ENCODE results near the gene TENT4A.

- no peak for TF ChIP-seq CTCF (IDR thresholded peaks at IDR 0.05)
- no peak for TF ChIP-seq EP300 (IDR thresholded peaks at IDR 0.05)
- TF ChIP-seq POLR2A (IDR thresholded peaks at IDR 0.05): no peak
Measured at GRCh38 chr5:6792911-6793471, 79.8 kb downstream of the TENT4A start.

Data from stomach (tissue), 4 donors.